GM12878 (cell line): Measurements from ENCODE around the gene AGFG1. TPM values are rescaled to one million over a fixed set of nuclear protein-coding genes. Genes with fewer than 3 reads are reported as not detected.

Source experiments
- ATF2 ChIP-seq: IDR thresholded peaks from 2 replicates; pipeline ENCODE4 v1.6.1; 2012; ENCODE audit warnings: low read length, inconsistent platforms
- BCLAF1 ChIP-seq: fragments of 450-650 bp; IDR thresholded peaks from 2 replicates; pipeline ENCODE4 v1.6.1; 2017; ENCODE audit warnings: antibody characterized with exemption, mild to moderate bottlenecking, moderate library complexity
- E2F4 ChIP-seq: IDR thresholded peaks from 2 replicates; pipeline ENCODE4 v1.6.1; 2012; ENCODE audit warnings: low read depth, low read length, improper control_type of control experiment
- FOXM1 ChIP-seq: IDR thresholded peaks from 2 replicates; pipeline ENCODE4 v1.6.1; 2012; ENCODE audit warnings: low read depth, mild to moderate bottlenecking, inconsistent platforms, low read length, moderate library complexity
- HSF1 ChIP-seq: fragments of 150-350 bp; IDR thresholded peaks from 2 replicates; pipeline ENCODE4 v1.6.1; 2014; ENCODE audit warnings: mild to moderate bottlenecking, low read depth, low read length
- IKZF2 ChIP-seq, 2 experiments: fragments of 450-650 bp; IDR thresholded peaks; 2 replicates each; pipeline ENCODE4 v1.6.1; 2017; ENCODE audit warnings: mild to moderate bottlenecking in 2 of 2, moderate library complexity in 2 of 2
- LARP7 ChIP-seq: fragments of 450-650 bp; IDR thresholded peaks from 2 replicates; pipeline ENCODE4 v1.6.1; 2017; ENCODE audit warnings: mild to moderate bottlenecking
- MLLT1 ChIP-seq: fragments of 450-650 bp; IDR thresholded peaks from 2 replicates; pipeline ENCODE4 v1.6.1; 2016; ENCODE audit warnings: mild to moderate bottlenecking
- NR2C2 ChIP-seq: IDR thresholded peaks from 2 replicates; pipeline ENCODE4 v1.6.1; 2011; ENCODE audit warnings: borderline replicate concordance, low read depth; ENCODE audit not compliant: control insufficient read depth, insufficient read length
- POLR2AphosphoS2 ChIP-seq: IDR thresholded peaks from 2 replicates; pipeline ENCODE4 v1.6.1; 2011; ENCODE audit warnings: low read depth, mild to moderate bottlenecking, low read length, improper control_type of control experiment, moderate library complexity
- RB1 ChIP-seq: fragments of 450-650 bp; formaldehyde crosslinking; IDR thresholded peaks from 2 replicates; pipeline ENCODE4 v1.6.1; 2017; ENCODE audit warnings: mild to moderate bottlenecking, borderline replicate concordance
- RELA ChIP-seq: fragments of 450-650 bp; IDR thresholded peaks from 2 replicates; pipeline ENCODE4 v1.8.0; 2014; ENCODE audit warnings: borderline replicate concordance; ENCODE audit not compliant: partially characterized antibody
- RELB ChIP-seq: fragments of 450-650 bp; IDR thresholded peaks from 2 replicates; pipeline ENCODE4 v1.6.1; 2017; ENCODE audit warnings: low read depth, mild to moderate bottlenecking, moderate library complexity
- TCF3 ChIP-seq: IDR thresholded peaks from 2 replicates; pipeline ENCODE4 v1.6.1; 2012; ENCODE audit warnings: low read depth, mild to moderate bottlenecking, low read length, borderline replicate concordance; ENCODE audit not compliant: insufficient read depth
- ZBTB4 ChIP-seq: fragments of 450-650 bp; formaldehyde crosslinking; IDR thresholded peaks from 2 replicates; pipeline ENCODE4 v1.4.0; 2022; ENCODE audit warnings: mild to moderate bottlenecking, moderate library complexity
- ZNF622 ChIP-seq: fragments of 450-650 bp; IDR thresholded peaks from 2 replicates; pipeline ENCODE4 v1.6.1; 2017; ENCODE audit warnings: mild to moderate bottlenecking, inconsistent platforms
- ZSCAN29 ChIP-seq: fragments of 450-650 bp; IDR thresholded peaks from 2 replicates; pipeline ENCODE4 v1.6.1; 2017; ENCODE audit warnings: mild to moderate bottlenecking, moderate library complexity
- polyA plus RNA-seq, 11 experiments: library from polyadenylated mRNA; depleted of rRNA in 4 of 11; unstranded in 6 of 11; stranded (reverse) in 5 of 11; fragments of >200 nt; fragmentation: Nextera tagmentation in 4 of 11; fragmentation: Illumina TruSeq in 1 of 11; extraction: Ambion mirVana in 4 of 11; extraction: Trizol in 1 of 11; gene quantifications; 1 replicate in 1 of 11; 2 replicates in 10 of 11; pipeline versions ENCODE4 v1.2.1 to v1.2.3, GENCODE V29; 2011 to 2016; ENCODE audit warnings: inconsistent platforms in 2 of 11, missing spikeins in 2 of 11, low read depth in 1 of 11
- total RNA-seq, 4 experiments: library from RNA; depleted of rRNA in 3 of 4; stranded (reverse); fragments of >200 nt in 3 of 4; fragmentation: Illumina TruSeq in 1 of 4; extraction: Trizol in 1 of 4; gene quantifications; 2 replicates each; pipeline versions ENCODE4 v1.2.1 to v1.2.3, GENCODE V29; 2013 to 2021

Gene AGFG1
- total and polyA plus RNA-seq, 10 of the 15 experiments (the other 5 are each of a cell fraction or from before 2014, with no cell fraction given): 7.3 to 243 (median 81.7) TPM

GRCh38 chr2:227480528-227480927 is 8.6 kb downstream of the AGFG1 start (continued):
- TF ChIP-seq RELB: peak; percentile 72
- no peak for TF ChIP-seq POLR2AphosphoS2
- no peak for TF ChIP-seq NR2C2
- peak; percentile 18 to 42; a peak in 1 of 4 replicates for TF ChIP-seq IKZF2 (IDR thresholded peaks at IDR 0.05)
- no peak for TF ChIP-seq HSF1
- no peak for TF ChIP-seq ATF2
- TF ChIP-seq RELA: no peak
- TF ChIP-seq ZNF622: no peak
- no peak for TF ChIP-seq LARP7
- TF ChIP-seq ZBTB4 (CRISPR knock-in tag): no peak
- TF ChIP-seq ZSCAN29: no peak
- TF ChIP-seq FOXM1: peak; percentile 40; the same call in 1 of the 2 replicates
- TF ChIP-seq E2F4: no peak
- TF ChIP-seq RB1: no peak
- no peak for TF ChIP-seq BCLAF1
- TF ChIP-seq MLLT1: no peak
- TF ChIP-seq TCF3: no peak
